ENCODE measurements around the gene LLGL2. TPM values are rescaled to one million over a fixed set of nuclear protein-coding genes. Genes with fewer than 3 reads are reported as not detected.

The LLGL2 gene
- total RNA-seq, 2 experiments from 2014 or later: 7.1 to 9.6 TPM

DNA sequence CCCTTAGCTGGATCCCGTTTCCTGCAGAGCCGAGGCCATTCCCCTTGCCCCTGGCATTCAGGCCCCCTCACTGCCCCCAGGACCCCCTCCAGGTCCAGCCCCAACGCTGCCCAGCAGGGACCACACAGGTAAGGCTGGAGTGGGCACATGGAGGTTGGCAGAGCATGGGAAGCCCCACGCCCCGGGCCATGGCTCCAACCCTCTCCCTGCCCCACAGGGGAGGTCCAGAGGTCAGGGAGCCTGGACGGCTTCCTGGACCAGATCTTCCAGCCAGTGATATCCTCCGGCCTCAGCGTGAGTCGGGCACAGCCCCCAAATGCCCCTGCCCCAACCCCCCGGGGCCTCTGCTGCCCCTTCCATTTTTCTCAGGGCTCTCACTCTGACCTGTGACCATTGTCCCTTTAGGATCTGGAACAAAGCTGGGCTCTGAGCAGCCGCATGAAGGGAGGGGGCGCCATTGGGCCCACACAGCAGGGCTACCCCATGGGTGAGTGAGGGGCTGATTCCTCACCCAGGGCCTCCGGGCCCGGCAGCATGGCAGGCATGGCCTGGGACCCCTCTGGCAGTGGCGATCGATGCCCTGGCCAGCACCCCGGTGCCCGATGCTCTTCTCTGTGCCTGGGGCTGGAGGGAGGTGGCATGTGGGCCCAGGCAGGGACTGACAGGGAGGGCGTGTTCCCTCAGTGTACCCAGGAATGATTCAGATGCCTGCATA is 89.2 kb downstream of the LLGL2 start:
- CTCF ChIA-PET: interaction anchor here (0.6 to 1.1 kb wide), 2 partner anchors 18 to 142 kb away, joined by 3 read pairs; no protein-coding TSS in a partner anchor
- Mint-ChIP-seq H3K27ac (no peak overlapping the region), H3K27me3 (no peaks in the 10 kb centered on the region), H3K36me3 (ENCODE audit: low read depth) (no peaks in the 10 kb centered on the region), H3K4me3 (no peak overlapping the region), H3K4me1 (no peaks in the 10 kb centered on the region), H3K9me3 (ENCODE audit: low read depth) (no peaks in the 10 kb centered on the region)
- intact Hi-C loops (cut with DNase I, micrococcal nuclease): no loop called here
- POLR2A ChIA-PET: no interaction called here
- no peak for ATAC-seq
- DNase-seq: no peak

DNA sequence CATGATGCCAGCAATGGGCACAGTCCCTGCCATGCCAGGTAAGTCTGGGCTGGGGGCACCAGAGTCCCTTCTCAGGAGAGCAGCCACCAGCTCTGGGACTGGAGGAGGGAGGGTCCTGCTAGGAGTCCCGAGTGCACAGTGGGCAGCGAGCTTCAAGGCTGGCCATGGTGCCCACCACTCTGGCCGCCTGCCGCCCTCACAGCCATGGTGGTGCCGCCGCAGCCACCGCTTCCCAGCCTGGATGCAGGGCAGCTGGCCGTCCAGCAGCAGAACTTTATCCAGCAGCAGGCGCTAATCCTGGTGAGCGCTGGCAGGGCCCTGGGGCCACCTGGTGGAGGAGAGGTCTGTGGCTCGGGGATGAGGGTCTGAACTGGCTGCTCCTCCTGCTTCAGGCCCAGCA is 89.8 kb downstream of the LLGL2 start:
- intact Hi-C loops (cut with DNase I, micrococcal nuclease): no loop called here
- H3K9me3 Mint-ChIP-seq (ENCODE audit: low read depth): no peaks in the 10 kb centered on the region
- H3K4me1 Mint-ChIP-seq: no peaks in the 10 kb centered on the region
- CTCF ChIA-PET: interaction anchor here (0.6 to 1.1 kb wide), 2 partner anchors 17 to 141 kb away, joined by 3 read pairs; no protein-coding TSS in a partner anchor
- no peak overlapping the region for H3K4me3 Mint-ChIP-seq
- no peak for ATAC-seq
- no peaks in the 10 kb centered on the region for H3K36me3 Mint-ChIP-seq (ENCODE audit: low read depth)
- DNase-seq: no peak
- no peaks in the 10 kb centered on the region for H3K27me3 Mint-ChIP-seq
- POLR2A ChIA-PET: no interaction called here
- no peak overlapping the region for H3K27ac Mint-ChIP-seq

DNA sequence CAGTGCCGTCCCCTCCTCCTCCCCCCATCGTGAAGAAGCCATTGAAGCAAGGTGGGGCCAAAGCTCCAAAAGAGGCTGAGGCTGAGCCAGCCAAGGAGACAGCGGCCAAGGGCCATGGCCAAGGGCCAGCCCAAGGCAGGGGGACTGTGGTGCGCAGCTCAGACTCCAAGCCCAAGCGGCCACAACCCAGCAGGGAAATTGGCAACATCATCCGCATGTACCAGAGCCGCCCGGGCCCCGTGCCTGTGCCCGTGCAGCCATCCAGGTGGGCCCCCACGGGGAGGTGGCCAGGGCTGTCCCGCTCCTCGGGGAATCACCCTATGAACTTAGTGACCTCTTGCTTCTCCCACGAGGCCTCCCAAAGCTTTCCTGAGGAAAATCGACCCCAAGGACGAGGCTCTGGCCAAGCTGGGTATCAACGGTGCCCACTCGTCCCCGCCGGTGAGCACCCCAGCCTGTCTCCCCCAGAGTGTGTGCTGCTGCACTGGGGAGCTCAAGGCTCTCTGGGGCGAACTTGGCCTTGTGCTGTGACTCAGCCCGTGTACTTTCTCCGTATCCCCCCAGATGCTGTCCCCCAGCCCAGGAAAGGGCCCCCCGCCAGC is 91.1 kb downstream of the LLGL2 start:
- H3K9me3 Mint-ChIP-seq (ENCODE audit: low read depth): no peaks in the 10 kb centered on the region
- POLR2A ChIA-PET: no interaction called here
- H3K27me3 Mint-ChIP-seq: no peaks in the 10 kb centered on the region
- intact Hi-C loops (cut with DNase I, micrococcal nuclease): no loop called here
- no peak overlapping the region for H3K27ac Mint-ChIP-seq
- ATAC-seq: no peak
- H3K4me3 Mint-ChIP-seq: no peak overlapping the region
- CTCF ChIA-PET: interaction anchor here (0.7 to 1.1 kb wide), 3 partner anchors 15 to 233 kb away, joined by 3 to 4 read pairs (median 4); partner anchors contain the start of gene SMIM5
- H3K36me3 Mint-ChIP-seq (ENCODE audit: low read depth): no peaks in the 10 kb centered on the region
- H3K4me1 Mint-ChIP-seq: no peaks in the 10 kb centered on the region
- no peak for DNase-seq

DNA sequence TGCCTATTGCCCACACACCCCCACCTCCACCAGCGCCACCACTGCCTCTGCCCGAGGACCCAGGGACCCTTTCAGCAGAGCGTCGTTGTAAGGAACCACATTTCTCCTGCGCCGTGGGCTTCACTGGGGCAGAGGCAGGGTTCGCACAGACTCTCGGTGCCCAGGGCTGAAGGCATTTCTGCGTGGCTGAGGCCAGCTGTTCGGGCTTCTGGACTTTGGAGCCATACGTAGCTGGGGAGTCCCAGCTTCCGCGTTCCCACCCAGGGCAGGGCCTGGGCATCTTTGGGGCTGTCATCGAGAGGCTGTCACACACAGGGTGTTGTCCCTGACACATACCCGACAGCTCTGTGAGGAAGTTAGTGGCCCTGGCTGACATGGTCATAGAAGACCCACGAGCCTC is 91.7 kb downstream of the LLGL2 start:
- ChIA-PET POLR2A (no interaction called here), CTCF (interaction anchor here (0.7 to 1.1 kb wide), 3 partner anchors 15 to 232 kb away, joined by 3 to 4 read pairs (median 4); partner anchors contain the start of gene SMIM5)
- intact Hi-C loops (cut with DNase I, micrococcal nuclease): no loop called here
- DNase-seq (no peak), ATAC-seq (no peak)
- Mint-ChIP-seq H3K9me3 (ENCODE audit: low read depth) (no peaks in the 10 kb centered on the region), H3K27me3 (no peaks in the 10 kb centered on the region), H3K36me3 (ENCODE audit: low read depth) (no peaks in the 10 kb centered on the region), H3K27ac (no peak overlapping the region), H3K4me1 (no peaks in the 10 kb centered on the region), H3K4me3 (no peak overlapping the region)

DNA sequence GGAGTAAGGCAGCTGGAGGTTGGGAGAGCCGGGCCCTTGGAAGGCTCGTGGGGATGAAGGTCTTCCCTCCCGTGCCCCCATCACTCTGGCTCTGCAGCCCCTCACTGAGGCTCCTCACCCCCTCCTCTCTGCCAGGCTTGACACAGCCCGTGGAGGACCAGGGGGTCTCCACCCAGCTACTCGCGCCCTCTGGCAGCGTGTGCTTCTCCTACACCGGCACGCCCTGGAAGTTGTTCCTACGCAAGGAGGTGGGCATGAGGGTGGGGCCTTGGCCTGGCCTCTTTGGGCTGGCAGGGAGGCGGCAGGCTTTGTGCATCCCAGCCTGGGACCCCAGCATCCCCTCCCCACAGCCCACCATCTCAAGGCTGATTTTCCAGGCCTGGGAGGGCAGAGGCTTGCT is 92.2 kb downstream of the LLGL2 start:
- ChIA-PET CTCF (interaction anchor here (1.0 kb wide), 1 partner anchor 16 kb away, joined by 4 read pairs; no protein-coding TSS in a partner anchor), POLR2A (no interaction called here)
- DNase-seq (no peak), ATAC-seq (no peak)
- H3K27me3 Mint-ChIP-seq: no peaks in the 10 kb centered on the region
- H3K9me3 Mint-ChIP-seq (ENCODE audit: low read depth): no peaks in the 10 kb centered on the region
- no peak overlapping the region for H3K27ac Mint-ChIP-seq
- no peaks in the 10 kb centered on the region for H3K4me1 Mint-ChIP-seq
- intact Hi-C loops (cut with DNase I, micrococcal nuclease): no loop called here
- H3K4me3 Mint-ChIP-seq: no peak overlapping the region
- H3K36me3 Mint-ChIP-seq (ENCODE audit: low read depth): no peaks in the 10 kb centered on the region

DNA sequence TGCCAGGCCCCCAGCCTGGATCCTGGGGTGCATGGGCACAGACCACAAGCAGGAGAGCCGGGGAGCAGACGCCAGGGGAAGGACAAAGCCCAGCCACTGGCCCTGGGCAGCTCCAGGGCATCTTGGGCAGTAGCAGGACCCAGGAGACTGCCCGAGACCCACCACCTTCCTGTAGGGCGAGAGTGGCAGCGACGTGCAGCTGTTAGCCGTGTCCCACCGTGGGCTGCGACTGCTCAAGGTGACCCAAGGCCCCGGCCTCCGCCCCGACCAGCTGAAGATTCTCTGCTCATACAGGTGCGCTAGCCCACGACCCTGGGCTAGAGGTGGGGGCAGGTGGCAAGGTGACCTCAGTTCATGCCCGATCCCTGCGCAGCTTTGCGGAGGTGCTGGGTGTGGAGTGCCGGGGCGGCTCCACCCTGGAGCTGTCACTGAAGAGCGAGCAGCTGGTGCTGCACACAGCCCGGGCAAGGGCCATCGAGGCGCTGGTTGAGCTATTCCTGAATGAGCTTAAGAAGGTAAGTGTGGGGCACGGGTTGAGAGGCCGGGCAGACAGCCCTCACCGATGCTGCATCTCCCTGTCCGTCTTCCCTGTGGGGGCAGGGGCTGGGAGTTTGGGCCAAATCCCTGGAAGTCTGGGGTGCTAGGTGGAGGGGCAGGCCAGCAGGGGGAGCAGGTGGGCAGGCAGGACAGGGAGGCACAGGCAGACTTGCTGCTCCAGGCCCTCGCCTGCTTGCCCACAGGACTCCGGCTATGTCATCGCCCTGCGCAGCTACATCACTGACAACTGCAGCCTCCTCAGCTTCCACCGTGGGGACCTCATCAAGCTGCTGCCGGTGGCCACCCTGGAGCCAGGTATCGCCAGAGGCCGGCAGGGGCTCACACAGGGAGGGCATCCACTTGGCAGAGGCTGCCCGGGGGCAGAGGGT is 94.3 kb downstream of the LLGL2 start:
- POLR2A ChIA-PET: no interaction called here
- H3K27ac Mint-ChIP-seq: no peak overlapping the region
- ATAC-seq: no peak

DNA sequence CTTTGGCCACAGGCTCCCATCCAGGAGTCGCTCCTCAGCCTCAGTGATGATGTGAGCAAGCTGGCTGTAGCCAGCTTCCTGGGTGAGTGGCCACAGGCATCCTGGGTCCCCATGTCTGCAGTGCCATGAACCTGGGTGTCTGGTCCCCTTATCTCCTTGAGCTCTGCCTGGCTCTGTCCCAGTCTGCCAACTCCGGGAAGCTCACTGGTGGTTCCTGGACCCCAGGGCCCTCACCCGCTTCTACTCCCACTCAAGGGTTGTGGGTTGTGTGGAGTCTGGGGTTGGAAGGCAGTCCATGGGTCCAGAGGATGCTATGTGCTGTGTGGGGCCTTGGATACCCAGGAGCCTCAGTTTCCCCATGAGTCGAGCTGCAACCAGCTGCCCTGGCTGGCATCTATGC is 96.0 kb downstream of the LLGL2 start:
- DNase-seq (no peak), ATAC-seq (no peak)
- Mint-ChIP-seq H3K4me3 (no peak overlapping the region), H3K4me1 (no peaks in the 10 kb centered on the region), H3K27me3 (no peaks in the 10 kb centered on the region), H3K9me3 (ENCODE audit: low read depth) (no peaks in the 10 kb centered on the region), H3K27ac (no peak overlapping the region), H3K36me3 (ENCODE audit: low read depth) (no peaks in the 10 kb centered on the region)
- ChIA-PET CTCF (interaction anchor here (0.6 to 1.2 kb wide), 5 partner anchors 21 to 290 kb away, joined by 3 to 4 read pairs (median 3); no protein-coding TSS in a partner anchor), POLR2A (no interaction called here)
- intact Hi-C loops (cut with DNase I, micrococcal nuclease): no loop called here

More for the DNA sequence above, 94.3 kb downstream of the LLGL2 start:
- H3K36me3 Mint-ChIP-seq (ENCODE audit: low read depth): no peaks in the 10 kb centered on the region
- no peak overlapping the region for H3K4me3 Mint-ChIP-seq
- peak; percentile 65 for DNase-seq
- H3K27me3 Mint-ChIP-seq: no peaks in the 10 kb centered on the region
- intact Hi-C loops (cut with DNase I, micrococcal nuclease): no loop called here
- CTCF ChIA-PET: interaction anchor here (1.5 kb wide), 1 partner anchor 13 kb away, joined by 3 read pairs; no protein-coding TSS in a partner anchor
- no peaks in the 10 kb centered on the region for H3K4me1 Mint-ChIP-seq
- H3K9me3 Mint-ChIP-seq (ENCODE audit: low read depth): no peaks in the 10 kb centered on the region

DNA sequence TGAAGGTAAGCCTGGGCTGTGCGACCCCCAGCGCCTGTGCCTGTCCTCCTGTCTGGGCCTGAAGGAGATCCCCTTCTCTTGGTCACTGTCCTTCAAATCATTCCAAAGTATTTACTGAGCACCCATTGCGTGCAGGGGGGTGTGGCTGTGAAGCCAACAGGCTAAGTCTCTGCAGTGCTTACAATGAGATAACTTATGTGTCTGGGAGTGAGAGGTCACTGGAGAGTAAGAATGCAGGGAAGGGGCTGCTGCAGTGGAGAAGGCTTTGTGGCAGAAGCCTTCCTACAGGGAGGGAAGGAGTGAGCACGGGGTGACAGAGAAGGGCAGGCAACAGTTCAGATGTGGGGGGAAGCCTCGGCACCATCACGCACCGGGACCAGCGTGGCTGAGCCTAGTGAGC is 96.6 kb downstream of the LLGL2 start:
- Mint-ChIP-seq H3K9me3 (ENCODE audit: low read depth) (no peaks in the 10 kb centered on the region), H3K4me1 (no peaks in the 10 kb centered on the region), H3K27ac (no peak overlapping the region), H3K36me3 (ENCODE audit: low read depth) (no peaks in the 10 kb centered on the region), H3K27me3 (no peaks in the 10 kb centered on the region), H3K4me3 (no peak overlapping the region)
- ATAC-seq: no peak
- POLR2A ChIA-PET: no interaction called here
- intact Hi-C loops (cut with DNase I, micrococcal nuclease): no loop called here
- CTCF ChIA-PET: interaction anchor here (0.6 to 1.1 kb wide), 3 partner anchors 20 to 132 kb away, joined by 3 read pairs; no protein-coding TSS in a partner anchor
- DNase-seq: no peak

DNA sequence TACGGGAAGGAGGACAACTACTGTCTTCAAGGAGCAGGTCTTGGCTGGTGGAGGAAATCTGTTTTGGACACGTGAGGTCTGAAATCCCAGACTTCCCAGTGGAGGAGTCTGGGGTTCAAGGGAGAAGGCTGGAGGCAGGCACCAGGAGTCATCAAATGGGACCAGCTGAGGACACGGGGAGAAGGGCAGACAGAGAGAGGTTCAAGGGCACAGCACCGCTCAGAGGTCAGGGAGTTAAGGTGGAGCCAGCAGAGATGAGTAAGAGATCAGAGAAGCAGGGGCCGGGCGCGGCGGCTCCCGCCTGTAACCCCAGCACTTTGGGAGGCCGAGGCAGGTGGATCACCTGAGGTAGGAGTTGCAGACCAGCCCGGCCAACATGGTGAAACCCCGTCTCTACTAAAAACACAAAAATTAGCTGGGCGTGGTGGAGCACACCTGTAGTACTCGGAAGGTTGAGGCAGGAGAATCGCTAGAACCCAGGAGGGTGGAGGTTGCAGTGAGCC is 97.3 kb downstream of the LLGL2 start:
- Mint-ChIP-seq H3K4me3 (no peak overlapping the region), H3K4me1 (no peaks in the 10 kb centered on the region), H3K9me3 (ENCODE audit: low read depth) (no peaks in the 10 kb centered on the region), H3K27ac (no peak overlapping the region), H3K27me3 (no peaks in the 10 kb centered on the region), H3K36me3 (ENCODE audit: low read depth) (no peaks in the 10 kb centered on the region)
- ATAC-seq (no peak), DNase-seq (no peak)
- POLR2A ChIA-PET: no interaction called here
- CTCF ChIA-PET: interaction anchor here (0.6 to 1.8 kb wide), 3 partner anchors 11 to 126 kb away, joined by 3 to 9 read pairs (median 5); partner anchors contain the start of gene SMIM5
- intact Hi-C loops (cut with DNase I, micrococcal nuclease): no loop called here

DNA sequence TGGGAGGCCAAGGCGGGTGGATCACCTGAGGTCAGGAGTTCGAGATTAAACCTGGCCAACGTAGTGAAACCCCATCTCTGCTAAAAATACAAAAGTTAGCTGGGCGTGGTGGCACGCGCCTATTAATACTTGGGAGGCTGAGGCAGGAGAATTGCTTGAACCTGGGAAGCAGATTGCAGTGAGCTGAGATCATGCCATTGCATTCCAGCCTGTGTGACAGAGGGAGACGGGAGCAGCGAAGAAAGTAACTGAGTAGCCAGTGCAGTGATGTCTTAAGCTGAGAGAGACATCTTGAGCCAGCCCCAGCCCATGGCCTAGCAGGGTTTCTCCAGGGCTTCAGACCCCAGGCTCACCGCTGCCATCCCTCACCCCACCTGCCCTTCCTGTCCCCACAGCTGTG is 97.9 kb downstream of the LLGL2 start:
- H3K4me1 Mint-ChIP-seq: no peaks in the 10 kb centered on the region
- no peaks in the 10 kb centered on the region for H3K9me3 Mint-ChIP-seq (ENCODE audit: low read depth)
- intact Hi-C loops (cut with DNase I, micrococcal nuclease): no loop called here
- no peak overlapping the region for H3K4me3 Mint-ChIP-seq
- H3K27me3 Mint-ChIP-seq: no peaks in the 10 kb centered on the region
- DNase-seq (no peak), ATAC-seq (no peak)
- CTCF ChIA-PET: interaction anchor here (0.6 to 1.8 kb wide), 4 partner anchors 10 to 230 kb away, joined by 4 to 9 read pairs (median 4); partner anchors contain the start of gene SMIM5
- POLR2A ChIA-PET: no interaction called here
- no peak overlapping the region for H3K27ac Mint-ChIP-seq
- no peaks in the 10 kb centered on the region for H3K36me3 Mint-ChIP-seq (ENCODE audit: low read depth)

DNA sequence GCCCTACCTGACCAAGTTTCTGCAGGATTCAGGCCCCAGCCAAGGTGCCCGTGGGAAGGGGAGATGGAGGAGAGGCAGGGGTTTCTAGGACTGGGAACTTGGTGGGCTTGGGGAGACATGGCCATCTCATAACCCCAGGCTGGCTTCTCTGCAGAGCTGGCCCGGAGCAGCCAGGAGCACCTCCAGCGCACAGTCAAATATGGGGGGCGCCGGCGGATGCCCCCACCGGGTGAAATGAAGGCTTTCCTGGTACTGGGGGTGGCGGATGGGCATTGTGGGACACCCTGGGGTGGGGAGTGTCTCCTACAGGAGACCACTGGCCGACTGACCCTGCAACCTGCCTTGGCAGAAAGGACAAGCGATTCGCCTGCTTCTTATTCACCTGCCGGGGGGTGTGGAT is 98.5 kb downstream of the LLGL2 start:
- CTCF ChIA-PET: interaction anchor here (0.6 to 1.8 kb wide), 4 partner anchors 9 to 237 kb away, joined by 3 to 9 read pairs (median 4); partner anchors contain the start of gene SMIM5
- H3K27me3 Mint-ChIP-seq: no peaks in the 10 kb centered on the region
- H3K9me3 Mint-ChIP-seq (ENCODE audit: low read depth): no peaks in the 10 kb centered on the region
- H3K4me1 Mint-ChIP-seq: no peaks in the 10 kb centered on the region
- intact Hi-C loops (cut with DNase I, micrococcal nuclease): no loop called here
- ATAC-seq: no peak
- no peaks in the 10 kb centered on the region for H3K36me3 Mint-ChIP-seq (ENCODE audit: low read depth)
- POLR2A ChIA-PET: no interaction called here
- DNase-seq: no peak
- H3K27ac Mint-ChIP-seq: no peak overlapping the region
- H3K4me3 Mint-ChIP-seq: no peak overlapping the region
